Stimulated activated CD4-positive, alpha-beta T cell treated with anti-CD3 and anti-CD28 coated beads, Interleukin-15, amount 100 ng/mL, for 48 hours (primary cell): ENCODE data around the gene FAM210B.
"Not testable (repeated sequence)": the region's sequence is repeated elsewhere in the genome, so short reads cannot be mapped to it uniquely, and the experiment has no call there.

ENCODE experiments used
- DNase-seq, 2 donors: peaks; one replicate each; pipeline ENCODE4 v3.0.0-alpha.2; 2020; ENCODE audit warnings: low read depth in 2 of 2

The FAM210B gene

GRCh38 chr20:56360908-56361205 is 2.1 kb downstream of the FAM210B start:
- no peak for DNase-seq

GRCh38 chr20:56361900-56362299 is 3.1 kb downstream of the FAM210B start:
- DNase-seq, result no peak

GRCh38 chr20:56362833-56363413 is 4.1 kb downstream of the FAM210B start:
- no peak for DNase-seq

GRCh38 chr20:56363491-56363890 is 4.7 kb downstream of the FAM210B start:
- DNase-seq, result no peak

- DNase-seq, result no peak
These were observed 9.8 kb downstream of the FAM210B start for GRCh38 chr20:56368351-56369134.

GRCh38 chr20:56369179-56369578 is 10.4 kb downstream of the FAM210B start:
- DNase-seq, result no peak

- DNase-seq, result no peak
These were observed 13.2 kb downstream of the FAM210B start for GRCh38 chr20:56371977-56372376.

- DNase-seq, result no peak
These were observed 14.1 kb downstream of the FAM210B start for GRCh38 chr20:56372850-56373249.

GRCh38 chr20:56373942-56374341 is 15.2 kb downstream of the FAM210B start:
- no peak for DNase-seq

- no peak for DNase-seq
These were observed 17.6 kb downstream of the FAM210B start for GRCh38 chr20:56376331-56376730.

GRCh38 chr20:56378386-56378785 is 19.6 kb downstream of the FAM210B start:
- no peak for DNase-seq

GRCh38 chr20:56380375-56380774 is 21.6 kb downstream of the FAM210B start:
- no peak for DNase-seq

GRCh38 chr20:56381501-56381900 is 22.7 kb downstream of the FAM210B start:
- no peak for DNase-seq

GRCh38 chr20:56382696-56383095 is 23.9 kb downstream of the FAM210B start:
- no peak for DNase-seq

GRCh38 chr20:56383334-56383733 is 24.6 kb downstream of the FAM210B start:
- no peak for DNase-seq

GRCh38 chr20:56385130-56385529 is 26.4 kb downstream of the FAM210B start:
- DNase-seq, result no peak

GRCh38 chr20:56386219-56386618 is 27.4 kb downstream of the FAM210B start:
- no peak for DNase-seq

- DNase-seq, result no peak
These were observed 30.1 kb downstream of the FAM210B start for GRCh38 chr20:56388882-56389281.

GRCh38 chr20:56389807-56390206 is 31.0 kb downstream of the FAM210B start:
- no peak for DNase-seq

- not testable (repeated sequence) for DNase-seq
These were observed 31.6 kb downstream of the FAM210B start for GRCh38 chr20:56390396-56390795.

- DNase-seq, result no peak
These were observed 32.3 kb downstream of the FAM210B start for GRCh38 chr20:56391037-56391436.

GRCh38 chr20:56391596-56392131 is 32.9 kb downstream of the FAM210B start:
- no peak for DNase-seq

GRCh38 chr20:56392132-56392880 is 33.5 kb downstream of the FAM210B start, which contains the start of the genes AURKA and CSTF1:
AURKA (minus strand) TSS chr20:56392215; CDS start chr20:56388197, 4,018 bp downstream.
CSTF1 (plus strand) TSS chr20:56392645; CDS start chr20:56395553, 2,908 bp downstream.
- peak; percentile 99 to 100 for DNase-seq
